HTERT RPE-1 (cell line): ENCODE results near the gene SLC7A6OS.

Experiments
- in situ Hi-C: fragments of 300-500 bp; cut with MboI; formaldehyde crosslinking; loops from 4 replicates; pipeline ENCODE4 v1.14.3; 2020; ENCODE audit warnings: low sequenced_read_pairs

Gene SLC7A6OS

DNA sequence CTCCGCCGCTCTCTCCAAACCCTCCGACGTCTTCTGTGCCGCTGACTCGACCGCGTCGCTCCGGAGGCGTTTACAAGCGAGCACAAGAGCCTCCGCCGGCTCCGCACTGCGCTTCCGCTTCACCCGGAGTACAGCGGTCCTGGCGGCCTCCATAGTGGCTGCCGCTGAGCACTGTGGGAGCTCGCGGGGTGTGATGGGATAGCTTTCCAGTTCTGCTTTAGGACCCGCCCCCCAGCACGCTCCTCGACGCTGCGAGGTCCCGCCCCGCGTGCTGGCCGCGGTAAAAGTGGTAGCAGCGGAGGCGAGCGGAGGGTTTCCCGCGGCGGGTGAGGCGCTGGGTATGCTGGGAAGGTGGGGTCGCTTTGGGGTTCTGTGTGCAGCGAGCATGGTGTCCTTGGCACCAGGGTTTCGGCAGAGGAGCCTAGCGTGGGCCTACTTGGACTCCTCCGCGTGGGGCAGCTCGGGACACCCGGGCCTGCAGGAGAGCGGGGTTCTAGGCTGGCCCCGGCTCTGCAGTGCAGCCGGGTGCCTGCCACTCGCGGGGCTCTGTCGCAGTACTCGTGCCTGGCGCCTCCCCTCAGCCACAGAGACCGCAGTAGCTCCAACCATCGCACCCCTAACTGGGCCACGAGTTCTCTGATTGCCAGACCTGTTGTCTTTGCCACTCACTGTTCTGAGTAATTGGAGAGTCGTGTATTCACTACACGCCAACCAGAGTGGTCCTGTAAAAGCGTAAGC, at the start of gene SLC7A6OS, which contains the start of gene PRMT7:
Gene SLC7A6OS, minus strand, starts transcription at position 173 of the 738 bp plus-strand sequence. Its CDS starts 20 bp downstream, at position 153.
Gene PRMT7, plus strand, starts transcription at position 246 of the 738 bp plus-strand sequence. CDS start 4,961 bp downstream, outside the sequence.
- in situ Hi-C loops: no loop called here

- in situ Hi-C loops: no loop called here
Observed at GRCh38 chr16:68359398-68360191, 48.8 kb upstream of the SLC7A6OS start.

- in situ Hi-C loops: no loop called here
Observed at GRCh38 chr16:68358951-68359350, 48.2 kb upstream of the SLC7A6OS start.

DNA sequence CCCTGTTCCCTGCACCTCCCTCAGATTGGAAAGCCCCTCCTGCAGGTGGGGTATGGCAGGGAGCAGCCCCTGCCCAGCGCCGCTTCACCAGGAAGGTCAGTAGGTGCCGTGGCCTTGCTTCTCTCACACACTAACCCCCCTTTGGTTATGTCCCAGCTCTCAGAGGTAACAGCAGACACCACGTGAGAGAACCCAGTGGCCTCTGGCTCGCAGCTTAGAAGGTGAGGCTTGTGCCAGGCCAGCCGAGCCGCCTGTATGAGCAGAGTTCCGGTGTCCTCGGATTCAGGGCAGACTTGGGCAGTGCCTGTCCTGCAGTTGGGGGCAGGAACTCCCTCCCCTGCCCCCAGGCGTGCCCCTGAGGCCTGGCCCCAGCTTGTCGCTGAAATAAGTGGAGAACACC, 47.2 kb upstream of the SLC7A6OS start:
- in situ Hi-C loops: no loop called here

DNA sequence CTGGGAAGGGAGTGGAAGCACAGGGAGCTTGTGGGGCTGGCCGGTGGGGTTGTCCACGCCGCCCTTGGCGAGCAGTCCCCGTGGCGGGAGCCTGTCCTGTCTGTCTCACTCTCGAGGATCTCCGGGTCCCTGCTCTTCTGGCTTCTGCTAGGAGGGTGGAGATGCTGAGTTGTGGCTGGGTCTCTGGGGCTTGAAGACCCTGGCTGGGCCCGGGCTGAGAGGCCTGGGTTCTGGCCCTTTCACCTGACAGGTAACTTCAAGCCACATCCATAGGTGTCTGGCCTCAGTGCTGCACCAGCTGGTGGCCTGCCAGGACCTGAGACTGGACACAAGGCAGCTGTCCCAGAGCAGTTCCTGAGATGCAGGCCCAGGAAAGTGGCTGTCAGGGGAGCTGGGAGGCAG, 46.8 kb upstream of the SLC7A6OS start:
- in situ Hi-C loops: no loop called here

DNA sequence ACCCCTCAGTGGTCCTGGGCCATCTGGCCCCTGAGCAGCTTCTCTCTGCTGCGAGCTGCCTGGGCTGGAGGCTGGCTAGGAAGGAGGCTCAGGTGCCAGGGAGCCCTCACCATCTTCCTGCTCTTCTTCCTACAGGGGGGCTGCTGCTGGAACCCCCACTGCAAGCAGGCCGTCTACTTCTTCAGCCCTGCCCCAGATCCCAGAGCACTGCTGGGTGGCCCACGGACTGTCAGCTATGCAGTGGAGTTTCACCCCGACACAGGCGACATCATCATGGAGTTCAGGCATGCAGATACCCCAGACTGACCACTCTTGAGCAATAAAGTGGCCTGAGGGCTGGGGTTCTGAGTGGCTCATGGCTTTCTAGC, 46.2 kb upstream of the SLC7A6OS start:
- in situ Hi-C loops: no loop called here

GRCh38 chr16:68356249-68356918, 45.6 kb upstream of the SLC7A6OS start:
- in situ Hi-C loops: no loop called here

- in situ Hi-C loops: no loop called here
Observed at GRCh38 chr16:68355447-68356248, 44.9 kb upstream of the SLC7A6OS start.

GRCh38 chr16:68354816-68355215, 44.1 kb upstream of the SLC7A6OS start:
- in situ Hi-C loops: no loop called here

GRCh38 chr16:68353366-68353765, 42.6 kb upstream of the SLC7A6OS start:
- in situ Hi-C loops: no loop called here

GRCh38 chr16:68351991-68352431, 41.3 kb upstream of the SLC7A6OS start:
- in situ Hi-C loops: no loop called here

DNA sequence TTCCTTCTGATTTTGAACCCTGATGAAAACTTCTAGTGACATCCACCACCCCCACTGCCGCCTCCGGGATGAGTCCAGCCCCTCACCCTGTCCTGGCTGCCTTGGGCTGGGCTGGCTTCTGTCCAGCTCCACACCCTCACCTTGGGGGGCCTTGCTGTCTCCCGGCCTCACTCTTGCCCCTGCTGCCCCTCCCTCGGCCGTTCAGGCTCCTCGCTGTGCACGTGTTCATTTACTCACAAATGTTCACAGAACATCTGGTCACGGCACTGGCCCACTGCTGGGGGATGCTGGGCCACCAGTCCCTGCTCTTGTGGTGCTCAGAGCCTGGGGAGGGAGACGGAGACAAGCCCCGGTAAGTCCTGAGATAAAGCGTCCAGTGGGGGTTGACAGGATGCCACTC, 40.7 kb upstream of the SLC7A6OS start:
- in situ Hi-C loops: no loop called here

DNA sequence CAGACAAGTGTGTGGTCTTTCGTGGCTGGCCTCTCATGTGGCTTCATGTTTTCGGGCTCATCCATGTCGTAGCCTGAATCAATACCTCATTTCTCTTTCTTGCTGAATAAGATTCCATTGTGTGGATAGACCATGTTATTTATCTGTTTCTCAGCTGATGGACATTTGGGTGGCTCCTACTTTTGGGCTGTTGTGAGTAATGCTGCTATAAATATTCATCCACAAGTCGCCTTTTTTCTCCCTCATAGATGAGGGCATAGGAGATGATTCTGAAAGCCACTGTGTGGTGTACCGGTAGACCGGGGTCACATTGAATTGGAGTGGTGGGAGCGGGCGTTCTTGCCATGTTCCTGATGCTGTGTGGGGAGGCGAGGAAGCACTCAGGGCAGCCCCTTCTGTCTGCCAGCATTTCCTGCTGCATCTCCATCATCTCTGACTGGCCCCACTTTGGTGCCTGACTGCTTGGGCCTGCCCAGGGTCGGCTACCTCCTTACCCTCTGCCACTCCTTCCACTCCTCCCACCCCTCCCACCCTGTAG, 40.1 kb upstream of the SLC7A6OS start:
- in situ Hi-C loops: no loop called here

DNA sequence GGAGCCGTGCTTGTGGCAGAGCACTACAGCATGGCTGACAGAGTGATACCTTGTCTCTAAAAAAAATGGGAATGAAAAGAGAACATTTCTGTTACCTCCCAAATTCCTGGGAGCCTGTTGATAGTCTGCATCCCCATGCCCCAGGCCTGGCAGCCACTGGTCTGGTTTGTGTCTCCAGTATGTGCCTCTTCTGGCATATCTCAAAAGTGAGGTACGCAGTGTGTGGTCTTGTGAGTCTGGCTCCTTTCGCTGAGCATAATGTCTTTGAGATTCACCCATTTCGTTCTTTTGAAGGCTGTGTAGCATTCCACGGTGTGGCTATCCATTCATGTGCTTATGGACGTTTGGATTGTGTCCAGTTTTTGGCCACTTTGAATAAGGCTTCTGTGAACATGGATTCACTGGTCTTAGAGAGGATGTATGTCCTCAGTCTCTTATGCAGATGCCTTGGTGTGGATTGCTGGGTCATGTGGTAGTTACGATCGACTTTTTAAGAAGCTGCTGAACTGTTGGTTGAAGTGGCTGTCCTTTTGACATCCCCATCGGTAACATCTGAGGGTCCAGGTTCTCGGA, 39.2 kb upstream of the SLC7A6OS start:
- in situ Hi-C loops: no loop called here

GRCh38 chr16:68348639-68349445, 38.1 kb upstream of the SLC7A6OS start:
- in situ Hi-C loops: no loop called here

DNA sequence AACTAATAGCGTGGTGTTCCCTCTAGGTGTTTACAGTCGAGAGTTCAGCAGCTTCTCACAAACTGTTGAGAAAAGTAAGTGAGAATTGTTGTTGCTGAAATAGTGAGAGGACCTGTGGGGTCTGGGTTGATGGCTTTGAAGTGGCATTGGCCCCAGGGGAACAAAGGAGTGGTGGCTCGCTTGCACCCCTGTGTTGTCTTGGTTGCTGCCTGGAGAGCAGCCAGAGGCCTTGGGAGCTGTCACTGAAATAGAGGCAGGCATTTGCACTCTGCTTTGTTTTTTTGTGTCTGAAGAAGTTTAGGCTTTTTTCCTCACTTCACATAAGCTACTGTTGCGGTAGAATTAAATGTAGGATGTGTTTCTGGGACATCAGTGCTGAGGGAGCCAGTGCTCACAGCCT, 36.9 kb upstream of the SLC7A6OS start:
- in situ Hi-C loops: no loop called here

DNA sequence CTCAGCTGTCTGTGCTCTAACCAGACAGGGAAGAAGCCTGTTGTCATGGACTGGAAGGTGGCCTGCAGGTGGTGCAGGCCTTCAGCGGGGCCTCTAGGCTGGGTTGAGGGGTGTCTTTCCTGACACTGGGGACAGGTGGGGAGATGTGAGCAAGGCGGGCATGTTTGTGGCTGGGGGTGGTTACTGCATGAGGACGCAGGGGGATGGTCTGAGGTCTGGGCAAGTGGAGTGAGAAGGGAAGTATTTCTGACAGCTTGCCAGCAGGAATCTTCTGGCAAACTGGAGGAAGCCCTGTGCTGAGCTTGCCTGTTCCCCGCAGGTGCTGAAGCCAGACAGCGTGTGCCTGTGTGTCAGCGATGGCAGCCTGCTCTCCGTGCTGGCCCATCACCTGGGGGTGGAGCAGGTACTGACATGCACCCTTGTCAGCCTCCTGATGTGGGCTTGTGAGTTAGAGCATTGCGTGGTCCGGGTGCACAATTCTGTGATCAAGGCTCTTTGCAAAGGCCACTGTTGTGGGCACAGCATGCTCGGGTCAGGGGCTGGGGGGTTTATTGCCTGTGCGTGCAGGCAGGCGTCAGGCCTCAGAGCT, 36.2 kb upstream of the SLC7A6OS start:
- in situ Hi-C loops: no loop called here

DNA sequence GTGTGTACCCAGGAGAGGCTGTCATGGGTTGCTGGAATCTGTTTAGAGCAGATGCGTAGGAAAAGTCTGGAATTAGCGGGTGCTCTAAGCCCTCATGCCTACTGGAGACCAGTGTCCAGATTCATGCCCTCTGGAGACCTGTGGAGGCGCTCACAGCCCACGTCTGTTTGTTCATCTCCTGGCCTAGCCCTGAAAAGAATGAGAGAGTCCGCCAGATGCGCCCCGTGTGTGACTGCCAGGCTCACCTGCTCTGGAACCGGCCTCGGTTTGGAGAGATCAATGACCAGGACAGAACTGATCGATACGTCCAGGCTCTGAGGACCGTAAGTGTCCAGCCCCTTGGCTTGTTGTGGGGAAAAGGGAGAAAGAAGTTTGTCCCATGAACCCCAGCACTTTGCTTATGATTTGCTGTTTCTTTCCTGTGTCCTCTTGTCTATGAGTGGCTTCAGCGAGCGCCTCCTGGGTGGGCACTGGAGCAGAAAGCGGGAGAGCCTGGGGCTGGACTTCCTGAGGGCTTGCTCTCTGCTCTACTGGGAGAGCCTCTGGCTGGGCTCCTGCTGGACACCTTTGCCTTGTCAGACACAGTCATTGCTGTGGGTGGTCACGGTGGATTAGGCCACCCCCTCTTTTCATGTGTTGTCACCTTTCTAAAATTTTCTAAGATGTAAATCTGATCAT, 35.4 kb upstream of the SLC7A6OS start:
- in situ Hi-C loops: no loop called here
